NCI-H69 (cell line): ENCODE results near the gene SPIRE1.

Source experiments
- DNase-seq: peaks from one replicate; lab custom pipeline; 2025; lab: John Stamatoyannopoulos, UW

The SPIRE1 gene

GRCh38 chr18:12443551-12443950 is 214.4 kb downstream of the SPIRE1 start:
- DNase-seq, result no peak

GRCh38 chr18:12442946-12443345 is 215.0 kb downstream of the SPIRE1 start:
- DNase-seq, result no peak

GRCh38 chr18:12441475-12442034 is 216.4 kb downstream of the SPIRE1 start:
- no peak for DNase-seq

GRCh38 chr18:12438257-12438656 is 219.7 kb downstream of the SPIRE1 start:
- no peak for DNase-seq

GRCh38 chr18:12435867-12436266 is 222.0 kb downstream of the SPIRE1 start:
- DNase-seq, result no peak

GRCh38 chr18:12434541-12434929 is 223.4 kb downstream of the SPIRE1 start:
- DNase-seq, result no peak

- no peak for DNase-seq
These were observed 223.9 kb downstream of the SPIRE1 start for GRCh38 chr18:12433829-12434540.

GRCh38 chr18:12432881-12433280 is 225.0 kb downstream of the SPIRE1 start:
- DNase-seq, result no peak

- no peak for DNase-seq
These were observed 225.7 kb downstream of the SPIRE1 start for GRCh38 chr18:12432196-12432595.

- no peak for DNase-seq
These were observed 226.3 kb downstream of the SPIRE1 start for GRCh38 chr18:12431561-12431960.

GRCh38 chr18:12430137-12430990 is 227.5 kb downstream of the SPIRE1 start:
- no peak for DNase-seq

- DNase-seq, result no peak
These were observed 228.4 kb downstream of the SPIRE1 start for GRCh38 chr18:12429556-12429955.

GRCh38 chr18:12428923-12429322 is 229.0 kb downstream of the SPIRE1 start:
- no peak for DNase-seq

GRCh38 chr18:12426924-12427323 is 231.0 kb downstream of the SPIRE1 start:
- DNase-seq, result no peak

- DNase-seq, result no peak
These were observed 233.7 kb downstream of the SPIRE1 start for GRCh38 chr18:12424252-12424651.

- DNase-seq, result peak; percentile 83
These were observed 234.1 kb downstream of the SPIRE1 start for GRCh38 chr18:12423820-12424219.

- DNase-seq, result peak; percentile 55
These were observed 234.5 kb downstream of the SPIRE1 start for GRCh38 chr18:12423393-12423792.

GRCh38 chr18:12422936-12423335 is 235.0 kb downstream of the SPIRE1 start:
- DNase-seq, result peak; percentile 81

GRCh38 chr18:12421732-12422131 is 236.2 kb downstream of the SPIRE1 start:
- DNase-seq, result no peak

GRCh38 chr18:12420821-12421421 is 237.0 kb downstream of the SPIRE1 start:
- peak; percentile 75 for DNase-seq

- DNase-seq, result no peak
These were observed 240.2 kb downstream of the SPIRE1 start for GRCh38 chr18:12417687-12418086.

- DNase-seq, result no peak
These were observed 241.7 kb downstream of the SPIRE1 start for GRCh38 chr18:12416098-12416729.
